Neural cell (in vitro differentiated cells): Measurements from ENCODE around the gene CCDC136. TPM values are rescaled to one million over a fixed set of nuclear protein-coding genes. Genes with fewer than 3 reads are reported as not detected.

Source experiments
- H2AFZ ChIP-seq: fragments of 200-600, 300-800 bp; sonication (generic), shearing (Covaris generic); 2 replicates; pipeline ENCODE4 v1.6.0; 2014; ENCODE audit warnings: low read depth, mild to moderate bottlenecking, antibody characterized with exemption, low read length, moderate library complexity
- H3F3A ChIP-seq: fragments of 200-600 bp; shearing (Covaris generic); 2 replicates; pipeline ENCODE4 v1.6.1; 2016; ENCODE audit warnings: mild to moderate bottlenecking, moderate library complexity, mixed read lengths, antibody characterized with exemption, low read length; ENCODE audit not compliant: insufficient read depth, poor library complexity, severe bottlenecking
- H3K27ac ChIP-seq: fragments of 200-600, 300-800 bp; sonication (generic), shearing (Covaris generic); 2 replicates; pipeline ENCODE4 v1.5.1; 2014; ENCODE audit warnings: mild to moderate bottlenecking, low read length, moderate library complexity
- H3K27me3 ChIP-seq: fragments of 300-800, 200-600 bp; sonication (generic), shearing (Covaris generic); 2 replicates; pipeline ENCODE4 v1.6.0; 2014; ENCODE audit warnings: mild to moderate bottlenecking, low read depth, low read length, moderate library complexity; ENCODE audit not compliant: insufficient read depth
- H3K36me3 ChIP-seq: fragments of 300-800, 200-600 bp; sonication (generic), shearing (Covaris generic); 2 replicates; pipeline ENCODE4 v1.5.1; 2014; ENCODE audit warnings: mild to moderate bottlenecking, antibody characterized with exemption, low read length, moderate library complexity; ENCODE audit not compliant: insufficient read depth
- H3K4me2 ChIP-seq: fragments of 300-800, 200-600 bp; sonication (generic), shearing (Covaris generic); 2 replicates; pipeline ENCODE4 v1.6.0; 2014; ENCODE audit warnings: mild to moderate bottlenecking, low read length
- H3K4me3 ChIP-seq: fragments of 300-800, 200-600 bp; sonication (generic), shearing (Covaris generic); 2 replicates; pipeline ENCODE4 v1.5.1; 2014; ENCODE audit warnings: mild to moderate bottlenecking, low read length, moderate library complexity
- H3K79me2 ChIP-seq: fragments of 200-600 bp; shearing (Covaris generic); replicated peaks from 2 replicates; pipeline ENCODE4 v1.6.0; 2014; ENCODE audit warnings: mild to moderate bottlenecking, low read length, moderate library complexity; ENCODE audit not compliant: insufficient read depth
- H3K9ac ChIP-seq: fragments of 300-800, 200-600 bp; sonication (generic), shearing (Covaris generic); 2 replicates; pipeline ENCODE4 v1.6.1; 2016; ENCODE audit warnings: mild to moderate bottlenecking, low read length, mixed read lengths
- H3K9me2 ChIP-seq: fragments of 200-600 bp; shearing (Covaris generic); 2 replicates; pipeline ENCODE4 v1.6.1; 2016; ENCODE audit warnings: mild to moderate bottlenecking, low read length, mixed read lengths; ENCODE audit not compliant: insufficient read depth
- H3K9me3 ChIP-seq: fragments of 200-600, 300-800 bp; sonication (generic), shearing (Covaris generic); 2 replicates; pipeline ENCODE4 v1.6.1; 2016; ENCODE audit warnings: mild to moderate bottlenecking, mixed run types, low read length, moderate library complexity, mixed read lengths
- H4K20me1 ChIP-seq: fragments of 200-600 bp; shearing (Covaris generic); 2 replicates; pipeline ENCODE4 v1.6.1; 2016; ENCODE audit warnings: mild to moderate bottlenecking, mixed run types; ENCODE audit not compliant: insufficient read depth
- EP300 ChIP-seq: fragments of 450-650 bp; conservative IDR thresholded peaks from 2 replicates; pipeline ENCODE4 v1.6.1; 2014; ENCODE audit warnings: antibody characterized with exemption, mild to moderate bottlenecking, moderate library complexity; ENCODE audit not compliant: poor library complexity, severe bottlenecking
- EZH2 ChIP-seq: fragments of 200-600, 300-800 bp; shearing (Covaris generic), sonication (generic); IDR thresholded peaks from 2 replicates; pipeline ENCODE4 v1.6.1; 2014; ENCODE audit warnings: antibody characterized with exemption, low read length, borderline replicate concordance, mild to moderate bottlenecking; ENCODE audit not compliant: insufficient read depth, poor library complexity, severe bottlenecking
- MXI1 ChIP-seq: fragments of 450-650 bp; conservative IDR thresholded peaks from 2 replicates; pipeline ENCODE4 v1.6.1; 2014; ENCODE audit warnings: antibody characterized with exemption, mild to moderate bottlenecking; ENCODE audit not compliant: poor library complexity, severe bottlenecking
- POLR2AphosphoS5 ChIP-seq: IDR thresholded peaks from 2 replicates; pipeline ENCODE4 v1.6.1; 2012
- RAD21 ChIP-seq: fragments of 450-650 bp; conservative IDR thresholded peaks from 2 replicates; pipeline ENCODE4 v1.6.1; 2014; ENCODE audit warnings: antibody characterized with exemption, mild to moderate bottlenecking, moderate library complexity
- SMC3 ChIP-seq: fragments of 450-650 bp; conservative IDR thresholded peaks from 2 replicates; pipeline ENCODE4 v1.6.1; 2014; ENCODE audit warnings: antibody characterized with exemption, mild to moderate bottlenecking, moderate library complexity; ENCODE audit not compliant: poor library complexity
- TAF1 ChIP-seq: IDR thresholded peaks from 2 replicates; pipeline ENCODE4 v1.6.1; 2012; ENCODE audit warnings: low read depth
- polyA plus RNA-seq: library from polyadenylated mRNA; depleted of rRNA; stranded (reverse); fragments of >200 nt; gene quantifications from 2 replicates; pipeline ENCODE4 v1.2.3, GENCODE V29; 2014
- TF ChIP-seq, protein P1 (sequence below): fragments of 450-650 bp; IDR thresholded peaks from 2 replicates; pipeline ENCODE4 v1.5.1; 2014; ENCODE audit warnings: antibody characterized with exemption, mild to moderate bottlenecking, moderate library complexity; ENCODE audit not compliant: poor library complexity, severe bottlenecking
- TF ChIP-seq, protein P2 (sequence below): IDR thresholded peaks from 2 replicates; pipeline ENCODE4 v1.6.1; 2012; ENCODE audit warnings: borderline replicate concordance

Gene CCDC136
- polyA plus RNA-seq, 1 donor from 2014 or later = 42.5 TPM

DNA sequence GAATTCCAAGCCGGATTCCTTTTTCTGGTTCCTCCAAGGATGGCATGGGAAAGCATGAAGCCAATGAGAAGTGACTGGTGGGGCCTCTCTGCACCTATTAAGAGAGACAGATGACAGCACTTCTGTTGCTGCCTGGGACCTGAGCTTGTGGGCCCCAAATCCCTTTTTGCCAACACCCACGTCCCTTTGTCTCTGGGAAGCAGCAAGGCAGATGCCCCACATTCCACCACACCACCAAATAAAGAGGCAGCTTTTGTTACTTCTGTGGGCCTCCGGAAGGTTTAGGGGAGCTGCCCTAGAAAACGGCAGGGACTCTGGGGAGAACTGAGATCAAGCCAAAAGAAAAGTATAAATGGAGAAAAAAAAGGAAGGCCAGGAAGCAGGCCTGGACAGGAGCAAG is 3.4 kb downstream of the CCDC136 start:
- TF ChIP-seq POLR2AphosphoS5 (no peak), EP300 (no peak), TAF1 (no peak), MXI1 (no peak), SMC3 (no peak), EZH2 (no peak), RAD21 (no peak)
- TF ChIP-seq, protein P1, sequence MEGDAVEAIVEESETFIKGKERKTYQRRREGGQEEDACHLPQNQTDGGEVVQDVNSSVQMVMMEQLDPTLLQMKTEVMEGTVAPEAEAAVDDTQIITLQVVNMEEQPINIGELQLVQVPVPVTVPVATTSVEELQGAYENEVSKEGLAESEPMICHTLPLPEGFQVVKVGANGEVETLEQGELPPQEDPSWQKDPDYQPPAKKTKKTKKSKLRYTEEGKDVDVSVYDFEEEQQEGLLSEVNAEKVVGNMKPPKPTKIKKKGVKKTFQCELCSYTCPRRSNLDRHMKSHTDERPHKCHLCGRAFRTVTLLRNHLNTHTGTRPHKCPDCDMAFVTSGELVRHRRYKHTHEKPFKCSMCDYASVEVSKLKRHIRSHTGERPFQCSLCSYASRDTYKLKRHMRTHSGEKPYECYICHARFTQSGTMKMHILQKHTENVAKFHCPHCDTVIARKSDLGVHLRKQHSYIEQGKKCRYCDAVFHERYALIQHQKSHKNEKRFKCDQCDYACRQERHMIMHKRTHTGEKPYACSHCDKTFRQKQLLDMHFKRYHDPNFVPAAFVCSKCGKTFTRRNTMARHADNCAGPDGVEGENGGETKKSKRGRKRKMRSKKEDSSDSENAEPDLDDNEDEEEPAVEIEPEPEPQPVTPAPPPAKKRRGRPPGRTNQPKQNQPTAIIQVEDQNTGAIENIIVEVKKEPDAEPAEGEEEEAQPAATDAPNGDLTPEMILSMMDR = no peak
- TF ChIP-seq, protein P2, sequence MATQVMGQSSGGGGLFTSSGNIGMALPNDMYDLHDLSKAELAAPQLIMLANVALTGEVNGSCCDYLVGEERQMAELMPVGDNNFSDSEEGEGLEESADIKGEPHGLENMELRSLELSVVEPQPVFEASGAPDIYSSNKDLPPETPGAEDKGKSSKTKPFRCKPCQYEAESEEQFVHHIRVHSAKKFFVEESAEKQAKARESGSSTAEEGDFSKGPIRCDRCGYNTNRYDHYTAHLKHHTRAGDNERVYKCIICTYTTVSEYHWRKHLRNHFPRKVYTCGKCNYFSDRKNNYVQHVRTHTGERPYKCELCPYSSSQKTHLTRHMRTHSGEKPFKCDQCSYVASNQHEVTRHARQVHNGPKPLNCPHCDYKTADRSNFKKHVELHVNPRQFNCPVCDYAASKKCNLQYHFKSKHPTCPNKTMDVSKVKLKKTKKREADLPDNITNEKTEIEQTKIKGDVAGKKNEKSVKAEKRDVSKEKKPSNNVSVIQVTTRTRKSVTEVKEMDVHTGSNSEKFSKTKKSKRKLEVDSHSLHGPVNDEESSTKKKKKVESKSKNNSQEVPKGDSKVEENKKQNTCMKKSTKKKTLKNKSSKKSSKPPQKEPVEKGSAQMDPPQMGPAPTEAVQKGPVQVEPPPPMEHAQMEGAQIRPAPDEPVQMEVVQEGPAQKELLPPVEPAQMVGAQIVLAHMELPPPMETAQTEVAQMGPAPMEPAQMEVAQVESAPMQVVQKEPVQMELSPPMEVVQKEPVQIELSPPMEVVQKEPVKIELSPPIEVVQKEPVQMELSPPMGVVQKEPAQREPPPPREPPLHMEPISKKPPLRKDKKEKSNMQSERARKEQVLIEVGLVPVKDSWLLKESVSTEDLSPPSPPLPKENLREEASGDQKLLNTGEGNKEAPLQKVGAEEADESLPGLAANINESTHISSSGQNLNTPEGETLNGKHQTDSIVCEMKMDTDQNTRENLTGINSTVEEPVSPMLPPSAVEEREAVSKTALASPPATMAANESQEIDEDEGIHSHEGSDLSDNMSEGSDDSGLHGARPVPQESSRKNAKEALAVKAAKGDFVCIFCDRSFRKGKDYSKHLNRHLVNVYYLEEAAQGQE = no peak
- no peaks in the 10 kb centered on the region for H3K9me3 ChIP-seq
- no peaks in the 10 kb centered on the region for H4K20me1 ChIP-seq
- H3K79me2 ChIP-seq = peaks cover 6% of the 10 kb centered on the region
- no peaks in the 10 kb centered on the region for H3K9me2 ChIP-seq
- no peaks in the 10 kb centered on the region for H3K27me3 ChIP-seq
- no peak overlapping the region for H2AFZ ChIP-seq
- H3K4me3 ChIP-seq = no peak overlapping the region
- H3K9ac ChIP-seq = no peak overlapping the region
- H3K36me3 ChIP-seq = no peaks in the 10 kb centered on the region
- H3F3A ChIP-seq = no peaks in the 10 kb centered on the region
- no peak overlapping the region for H3K27ac ChIP-seq
- no peak overlapping the region for H3K4me2 ChIP-seq

- H2AFZ ChIP-seq = no peak overlapping the region
- H3K4me2 ChIP-seq = no peak overlapping the region
- no peak overlapping the region for H3K27ac ChIP-seq
Measured at GRCh38 chr7:128796327-128796726, 4.6 kb downstream of the CCDC136 start.

More at GRCh38 chr7:128796327-128796726, 4.6 kb downstream of the CCDC136 start:
- no peaks in the 10 kb centered on the region for H3K9me3 ChIP-seq
- H3K9ac ChIP-seq = no peak overlapping the region
- H3K4me3 ChIP-seq = no peak overlapping the region
- H4K20me1 ChIP-seq = no peaks in the 10 kb centered on the region
- no peak for TF ChIP-seq SMC3
- TF ChIP-seq, protein P2 = no peak
- no peak for TF ChIP-seq EP300
- TF ChIP-seq TAF1 = no peak
- H3K36me3 ChIP-seq = no peaks in the 10 kb centered on the region
- H3F3A ChIP-seq = no peaks in the 10 kb centered on the region
- no peaks in the 10 kb centered on the region for H3K9me2 ChIP-seq
- peaks cover 6% of the 10 kb centered on the region for H3K79me2 ChIP-seq
- no peaks in the 10 kb centered on the region for H3K27me3 ChIP-seq
